Endodermal cell (in vitro differentiated cells): ENCODE data around the gene SYCP2L. TPM values are rescaled to one million over a fixed set of nuclear protein-coding genes. Genes with fewer than 3 reads are reported as not detected.

ENCODE experiments used
- DNase-seq: peaks from one replicate; pipeline ENCODE4 v3.0.0-alpha.2; 2017
- H3K27ac ChIP-seq: 2 replicates; pipeline ENCODE4 v1.5.1; 2013; ENCODE audit warnings: mild to moderate bottlenecking, low read depth, low read length, moderate library complexity
- H3K27me3 ChIP-seq: 2 replicates; pipeline ENCODE4 v1.6.1; 2013; ENCODE audit warnings: mild to moderate bottlenecking, low read length, moderate library complexity; ENCODE audit not compliant: insufficient read depth, control insufficient read depth, poor library complexity, severe bottlenecking
- H3K36me3 ChIP-seq: 2 replicates; pipeline ENCODE4 v1.7.0; 2013; ENCODE audit warnings: mild to moderate bottlenecking, low read length, moderate library complexity; ENCODE audit not compliant: control insufficient read depth, insufficient read depth
- H3K4me1 ChIP-seq: one replicate; pipeline ENCODE4 v1.7.0; 2013; ENCODE audit warnings: low read length; ENCODE audit not compliant: control insufficient read depth, insufficient read depth
- H3K4me3 ChIP-seq: 2 replicates; pipeline ENCODE4 v1.5.1; 2013; ENCODE audit warnings: mild to moderate bottlenecking, low read length, moderate library complexity
- H3K9ac ChIP-seq: 2 replicates; pipeline ENCODE4 v1.6.1; 2013; ENCODE audit warnings: mild to moderate bottlenecking, low read length, moderate library complexity; ENCODE audit not compliant: poor library complexity, severe bottlenecking; ENCODE audit errors: extremely low read depth
- H3K9me3 ChIP-seq: 2 replicates; pipeline ENCODE4 v1.6.1; 2013; ENCODE audit warnings: mild to moderate bottlenecking, low read length, moderate library complexity; ENCODE audit not compliant: control insufficient read depth
- H3K27ac Mint-ChIP-seq: 2 replicates; pipeline ENCODE4 v1.8.0; 2020; ENCODE audit warnings: mixed read lengths
- H3K27me3 Mint-ChIP-seq: 2 replicates; pipeline ENCODE4 v1.8.0; 2021; ENCODE audit warnings: mild to moderate bottlenecking, mixed read lengths; ENCODE audit not compliant: insufficient read depth
- H3K36me3 Mint-ChIP-seq: 2 replicates; pipeline ENCODE4 v1.8.0; 2020; ENCODE audit warnings: low read depth, mixed read lengths
- H3K4me1 Mint-ChIP-seq: 2 replicates; pipeline ENCODE4 v1.8.0; 2020; ENCODE audit warnings: mixed read lengths
- H3K4me3 Mint-ChIP-seq: 2 replicates; pipeline ENCODE4 v1.8.0; 2020; ENCODE audit warnings: mild to moderate bottlenecking, moderate library complexity, mixed read lengths
- H3K9me3 Mint-ChIP-seq: 2 replicates; pipeline ENCODE4 v1.8.0; 2020; ENCODE audit warnings: mild to moderate bottlenecking, mixed read lengths
- CTCF ChIP-seq: fragments of 200-600 bp; sonication (generic); conservative IDR thresholded peaks from 2 replicates; pipeline ENCODE4 v1.5.0; 2021; ENCODE audit warnings: antibody characterized with exemption, mild to moderate bottlenecking
- WGBS, 2 experiments: methylation state at CpG; one replicate each; pipeline versions ENCODE4 v1.1.5 to v1.1.7; 2013; ENCODE audit warnings: missing lambda C conversion rate in 2 of 2, mixed read lengths in 1 of 2; ENCODE audit not compliant: insufficient coverage in 1 of 2, insufficient read length in 1 of 2; 5-methylcytosine and 5-hydroxymethylcytosine counted together
- total RNA-seq, 2 donors: library from RNA; stranded (reverse); fragmentation: NEBNext Ultra II Directional in 1 of 2; extraction: Animal tissue kit (Norgen Biotek cat#: 25700) in 1 of 2; gene quantifications; 2 replicates in 1 of 2; 3 replicates in 1 of 2; pipeline ENCODE4 v1.2.1, GENCODE V29; 2021

SYCP2L gene
- total RNA-seq, 2 donors from 2014 or later = 4.2 to 12.4 TPM

GRCh38 chr6:10838794-10839333 lies 48.0 kb upstream of the SYCP2L start:
- H3K9me3 Mint-ChIP-seq = peaks cover 19% of the 10 kb centered on the region
- peak overlapping the region; percentile 66 for H3K4me3 Mint-ChIP-seq
- peaks cover 50% of the 10 kb centered on the region for H3K27me3 ChIP-seq
- H3K9me3 ChIP-seq = peaks cover 18% of the 10 kb centered on the region
- 73 to 78% methylated on average over 8 of the region's 8 CpGs for WGBS, 2 experiments
- H3K36me3 ChIP-seq = peaks cover 6% of the 10 kb centered on the region
- H3K27ac ChIP-seq = no peak overlapping the region
- no peak for DNase-seq
- H3K9ac ChIP-seq = no peak overlapping the region
- H3K4me3 ChIP-seq = peak overlapping the region; percentile 83
- peaks cover 5% of the 10 kb centered on the region for H3K36me3 Mint-ChIP-seq
- no peak overlapping the region for H3K27ac Mint-ChIP-seq
- peaks cover 13% of the 10 kb centered on the region for H3K4me1 Mint-ChIP-seq
- TF ChIP-seq CTCF = no peak
- no peaks in the 10 kb centered on the region for H3K4me1 ChIP-seq
- H3K27me3 Mint-ChIP-seq = peaks cover 48% of the 10 kb centered on the region

DNA sequence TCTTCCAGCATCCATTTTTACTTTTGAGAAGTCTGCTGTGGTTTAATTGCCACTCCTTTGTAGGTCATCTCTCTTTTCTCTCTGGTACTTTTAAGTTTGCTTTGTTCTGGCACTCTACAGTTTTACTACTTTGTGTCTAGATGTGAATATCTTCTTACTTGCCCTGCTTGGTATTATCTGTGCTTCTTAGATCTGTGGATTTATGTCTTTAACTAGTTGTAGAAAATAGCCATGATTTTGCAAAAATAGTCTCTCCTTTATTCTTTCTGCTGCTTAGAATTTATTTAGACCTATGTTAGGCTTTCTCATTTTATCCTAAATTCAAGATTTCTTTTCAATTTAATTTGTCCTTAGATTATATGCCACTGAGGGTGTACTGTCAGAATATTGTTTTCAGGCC lies 43.3 kb upstream of the SYCP2L start:
- Mint-ChIP-seq H3K9me3 (no peaks in the 10 kb centered on the region), H3K36me3 (no peaks in the 10 kb centered on the region), H3K27ac (no peak overlapping the region), H3K4me1 (peaks cover under 1% of the 10 kb centered on the region), H3K4me3 (no peak overlapping the region), H3K27me3 (peaks cover 36% of the 10 kb centered on the region)
- DNase-seq = no peak
- no peaks in the 10 kb centered on the region for H3K36me3 ChIP-seq
- no peak overlapping the region for H3K4me3 ChIP-seq
- no peaks in the 10 kb centered on the region for H3K4me1 ChIP-seq
- peaks cover 38% of the 10 kb centered on the region for H3K27me3 ChIP-seq
- H3K27ac ChIP-seq = no peak overlapping the region
- no peak overlapping the region for H3K9ac ChIP-seq
- no peaks in the 10 kb centered on the region for H3K9me3 ChIP-seq
- TF ChIP-seq CTCF = no peak

DNA sequence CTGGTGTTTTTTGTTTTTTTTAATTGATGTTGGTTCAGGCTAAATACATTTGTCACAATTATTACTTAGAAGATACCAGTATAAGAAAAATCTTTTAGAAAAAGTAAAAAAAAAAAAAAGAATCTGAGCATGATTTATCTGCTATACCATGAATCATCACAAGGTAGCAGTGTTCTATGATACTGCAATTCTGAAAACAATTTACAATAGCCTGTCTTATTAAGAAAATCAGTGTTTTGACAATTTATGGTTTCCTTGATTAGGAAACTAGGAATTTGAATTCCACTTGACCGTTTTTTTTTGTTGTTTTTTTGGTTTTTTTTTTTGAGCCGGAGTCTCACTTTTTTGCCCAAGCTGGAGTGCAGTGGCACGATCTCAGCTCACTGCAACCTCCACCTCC lies 39.2 kb upstream of the SYCP2L start:
- peaks cover 5% of the 10 kb centered on the region for H3K27me3 Mint-ChIP-seq
- H3K27ac Mint-ChIP-seq = no peak overlapping the region
- H3K4me3 Mint-ChIP-seq = no peak overlapping the region
- no peaks in the 10 kb centered on the region for H3K36me3 Mint-ChIP-seq
- H3K36me3 ChIP-seq = no peaks in the 10 kb centered on the region
- WGBS, 2 experiments = 91% methylated on average over 3 of the region's 3 CpGs; no CpG with 5 or more reads in 1 of the 2 experiments
- no peak overlapping the region for H3K9ac ChIP-seq
- peaks cover under 1% of the 10 kb centered on the region for H3K27me3 ChIP-seq
- peak; percentile 69 for TF ChIP-seq CTCF
- no peak overlapping the region for H3K4me3 ChIP-seq
- H3K4me1 Mint-ChIP-seq = no peaks in the 10 kb centered on the region
- peaks cover 4% of the 10 kb centered on the region for H3K9me3 Mint-ChIP-seq
- H3K9me3 ChIP-seq = no peaks in the 10 kb centered on the region
- H3K4me1 ChIP-seq = no peaks in the 10 kb centered on the region
- H3K27ac ChIP-seq = no peak overlapping the region
- no peak for DNase-seq
